Thoracic aorta (tissue), 2 donors: ENCODE data around the gene TNNT3. TPM values are rescaled to one million over a fixed set of nuclear protein-coding genes. Genes with fewer than 3 reads are reported as not detected.
"Not testable (repeated sequence)": the region's sequence is repeated elsewhere in the genome, so short reads cannot be mapped to it uniquely, and the experiment has no call there.

Source experiments
- ATAC-seq: fragments of 150-250 bp; one replicate; pipeline ENCODE4 v1.8.0; 2017; ENCODE audit warnings: low read depth; ENCODE audit not compliant: insufficient number of reproducible peaks, low FRiP score
- DNase-seq: peaks from one replicate; pipeline ENCODE4 v3.0.0-alpha.2; 2020; ENCODE audit warnings: low spot score
- H3K27ac ChIP-seq, 2 donors: fragments of 200-600 bp; sonication (generic); 1 replicate in 1 of 2; 2 replicates in 1 of 2; pipeline ENCODE4 v1.5.1; 2016; ENCODE audit warnings: mild to moderate bottlenecking in 2 of 2, moderate library complexity in 2 of 2
- H3K27me3 ChIP-seq: fragments of 200-600 bp; sonication (generic); replicated peaks from 2 replicates; pipeline ENCODE4 v1.6.0; 2016; ENCODE audit warnings: mild to moderate bottlenecking; ENCODE audit not compliant: insufficient read depth
- H3K36me3 ChIP-seq: fragments of 200-600 bp; sonication (generic); one replicate; pipeline ENCODE4 v1.5.1; 2016
- H3K4me1 ChIP-seq, 2 donors: fragments of 200-600 bp; sonication (generic); 1 replicate in 1 of 2; 2 replicates in 1 of 2; pipeline versions ENCODE4 v1.5.1 to v1.6.0; 2016; ENCODE audit warnings: low read depth in 2 of 2, mild to moderate bottlenecking in 1 of 2; ENCODE audit not compliant: control insufficient read depth in 1 of 2
- H3K4me3 ChIP-seq: fragments of 200-600 bp; sonication (generic); 2 replicates; pipeline ENCODE4 v1.5.1; 2016; ENCODE audit warnings: mild to moderate bottlenecking
- H3K9me3 ChIP-seq: fragments of 200-600 bp; sonication (generic); 2 replicates; pipeline ENCODE4 v1.5.1; 2016
- total RNA-seq, 2 donors: library from RNA; depleted of rRNA; stranded (reverse); fragments of >200 nt; gene quantifications; one replicate each; pipeline versions ENCODE4 v1.1.0 to v1.2.3, GENCODE V29; 2016
- TF ChIP-seq, protein P1 (sequence below): fragments of 200-600 bp; sonication (generic); IDR thresholded peaks from one replicate; pipeline ENCODE4 v1.5.1; 2019; ENCODE audit warnings: antibody characterized with exemption

Gene TNNT3
- total RNA-seq, 2 donors from 2014 or later: 8.3 to 9.7 TPM

DNA sequence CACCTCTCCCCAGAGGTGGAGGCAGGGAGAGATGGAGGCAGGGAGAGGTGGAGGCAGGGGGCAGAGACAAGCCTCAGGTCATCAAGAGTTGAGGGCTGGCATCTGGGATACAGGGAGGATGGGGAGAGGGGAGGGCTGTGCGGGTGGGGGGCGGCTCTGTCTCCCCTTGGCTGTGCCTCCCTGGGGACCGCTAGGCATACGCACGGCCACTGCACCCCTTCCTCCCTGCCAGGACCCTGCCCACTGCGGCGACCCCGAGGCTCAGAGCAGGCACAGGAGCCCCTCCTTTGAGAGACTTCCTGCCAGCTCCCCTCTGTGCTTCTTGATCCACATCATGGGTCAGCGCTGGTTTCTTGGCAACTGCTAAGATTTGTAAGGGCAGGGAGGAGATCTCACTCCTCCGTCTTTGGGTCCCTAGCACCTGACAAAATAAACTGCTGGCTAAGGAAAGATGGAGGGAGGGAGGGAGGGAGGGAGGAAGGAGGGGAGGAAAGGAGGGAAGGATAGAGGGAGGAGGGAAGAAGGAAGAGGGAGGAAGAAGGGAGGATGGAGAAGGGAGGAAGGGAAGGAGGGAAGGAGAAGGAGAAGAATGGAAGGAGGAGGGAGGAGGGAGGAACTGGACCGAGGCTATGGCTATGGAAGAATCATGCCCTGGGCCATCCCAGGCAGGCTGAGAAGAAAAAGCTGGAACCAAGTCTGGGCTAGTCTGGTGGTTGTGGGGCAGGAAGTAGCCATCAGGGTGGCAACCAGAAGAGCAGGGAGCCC lies 46.3 kb upstream of the TNNT3 start:
- no peak for DNase-seq
- no peak for ATAC-seq
- no peak overlapping the region for H3K4me3 ChIP-seq

DNA sequence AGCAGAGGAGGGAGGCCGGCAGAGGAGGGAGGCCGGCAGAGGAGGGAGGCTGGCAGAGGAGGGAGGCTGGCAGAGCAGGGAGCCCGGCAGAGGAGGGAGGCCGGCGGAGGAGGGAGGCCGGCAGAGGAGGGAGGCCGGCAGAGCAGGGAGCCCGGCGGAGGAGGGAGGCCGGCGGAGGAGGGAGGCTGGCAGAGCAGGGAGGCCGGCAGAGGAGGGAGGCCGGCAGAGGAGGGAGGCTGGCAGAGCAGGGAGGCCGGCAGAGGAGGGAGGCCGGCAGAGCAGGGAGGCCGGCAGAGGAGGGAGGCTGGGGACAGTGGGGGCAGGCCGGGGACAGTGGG lies 45.7 kb upstream of the TNNT3 start:
- H3K9me3 ChIP-seq, H3K36me3 ChIP-seq, H3K4me3 ChIP-seq, ATAC-seq, H3K27ac ChIP-seq, DNase-seq, H3K27me3 ChIP-seq: not testable (repeated sequence)
- H3K4me1 ChIP-seq: peaks cover 41 to 64% of the 10 kb centered on the region in 2 donors

More for the DNA sequence above, 46.3 kb upstream of the TNNT3 start:
- Histone ChIP-seq H3K9me3 (no peaks in the 10 kb centered on the region), H3K27ac (no peak overlapping the region), H3K36me3 (no peaks in the 10 kb centered on the region), H3K27me3 (no peaks in the 10 kb centered on the region), H3K4me1 (peaks cover 46 to 69% of the 10 kb centered on the region in 2 donors)
- TF ChIP-seq, protein P1, sequence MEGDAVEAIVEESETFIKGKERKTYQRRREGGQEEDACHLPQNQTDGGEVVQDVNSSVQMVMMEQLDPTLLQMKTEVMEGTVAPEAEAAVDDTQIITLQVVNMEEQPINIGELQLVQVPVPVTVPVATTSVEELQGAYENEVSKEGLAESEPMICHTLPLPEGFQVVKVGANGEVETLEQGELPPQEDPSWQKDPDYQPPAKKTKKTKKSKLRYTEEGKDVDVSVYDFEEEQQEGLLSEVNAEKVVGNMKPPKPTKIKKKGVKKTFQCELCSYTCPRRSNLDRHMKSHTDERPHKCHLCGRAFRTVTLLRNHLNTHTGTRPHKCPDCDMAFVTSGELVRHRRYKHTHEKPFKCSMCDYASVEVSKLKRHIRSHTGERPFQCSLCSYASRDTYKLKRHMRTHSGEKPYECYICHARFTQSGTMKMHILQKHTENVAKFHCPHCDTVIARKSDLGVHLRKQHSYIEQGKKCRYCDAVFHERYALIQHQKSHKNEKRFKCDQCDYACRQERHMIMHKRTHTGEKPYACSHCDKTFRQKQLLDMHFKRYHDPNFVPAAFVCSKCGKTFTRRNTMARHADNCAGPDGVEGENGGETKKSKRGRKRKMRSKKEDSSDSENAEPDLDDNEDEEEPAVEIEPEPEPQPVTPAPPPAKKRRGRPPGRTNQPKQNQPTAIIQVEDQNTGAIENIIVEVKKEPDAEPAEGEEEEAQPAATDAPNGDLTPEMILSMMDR: no peak

DNA sequence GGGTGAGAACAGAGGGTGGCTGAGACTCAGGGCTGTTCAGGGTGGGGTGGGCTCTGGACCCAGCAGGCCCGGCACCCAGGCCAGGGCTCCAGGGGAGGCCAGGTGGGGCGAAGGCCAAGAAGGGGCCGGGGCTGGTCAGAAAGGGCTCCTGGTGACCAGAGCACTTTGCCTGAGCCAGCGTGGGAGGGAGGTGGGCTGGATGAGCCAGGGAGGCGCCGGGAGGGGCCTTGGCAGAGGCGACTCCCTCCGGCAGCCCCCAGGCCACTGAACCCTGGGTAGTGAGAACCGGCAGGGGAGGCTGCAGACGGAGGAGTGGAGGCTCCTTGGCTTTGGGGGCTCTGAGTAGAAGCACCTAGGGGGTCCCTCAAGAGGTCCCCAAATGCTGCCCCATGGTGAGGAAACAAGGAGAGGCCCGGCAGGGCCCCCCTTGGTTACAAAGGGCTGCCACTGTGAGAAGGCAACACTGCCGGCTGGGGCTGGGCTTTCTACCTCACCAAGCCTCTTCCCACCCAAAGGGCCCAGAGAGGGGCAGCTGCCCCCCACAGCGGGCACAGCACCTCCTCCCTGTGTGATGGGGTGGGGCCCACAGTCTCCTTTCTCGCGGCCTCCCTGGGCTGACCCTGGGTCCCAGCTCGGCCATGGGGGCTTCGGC lies 44.9 kb upstream of the TNNT3 start:
- ATAC-seq, H3K9me3 ChIP-seq, H3K4me3 ChIP-seq, H3K36me3 ChIP-seq, DNase-seq, H3K27me3 ChIP-seq, H3K27ac ChIP-seq: not testable (repeated sequence)
- H3K4me1 ChIP-seq: peaks cover 35 to 56% of the 10 kb centered on the region in 2 donors

DNA sequence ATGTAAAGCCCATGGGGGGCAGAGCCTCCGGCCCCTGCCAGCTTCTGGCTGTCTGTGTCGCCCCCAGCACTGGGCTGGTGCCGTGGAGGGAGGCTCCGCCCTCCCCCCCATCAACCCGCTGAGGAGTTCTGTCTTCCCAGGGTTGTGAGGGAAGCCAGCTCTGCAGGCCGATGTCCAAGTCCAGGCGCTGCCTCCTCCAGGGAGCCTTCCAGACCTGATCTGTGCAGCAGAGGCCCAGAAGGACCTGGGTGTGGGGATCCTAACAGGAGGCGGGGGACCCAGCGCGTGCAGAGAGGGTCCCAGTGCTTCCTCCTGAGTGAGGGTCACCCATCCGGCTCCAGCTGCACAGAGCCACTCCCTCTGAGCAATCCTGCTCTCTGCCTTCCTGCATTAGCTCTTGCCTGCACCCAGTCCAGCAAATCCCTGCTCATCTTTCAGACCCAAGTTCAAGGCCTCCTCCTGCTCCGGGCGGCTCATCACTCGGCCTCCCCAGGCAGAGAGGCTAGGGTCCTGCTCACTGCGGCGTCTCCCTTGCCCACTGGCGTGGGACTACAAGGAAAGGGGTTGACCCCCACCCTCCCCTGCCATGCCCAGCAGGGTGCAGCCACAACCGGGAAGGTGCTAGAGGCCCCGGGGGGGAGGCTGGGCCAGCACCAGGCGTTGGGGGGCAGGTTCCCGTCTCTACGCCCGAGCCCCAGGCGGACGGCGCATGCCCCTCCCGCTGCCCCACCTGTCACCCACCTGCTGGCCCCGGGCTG lies 44.2 kb upstream of the TNNT3 start:
- TF ChIP-seq, protein P1: no peak
- H3K4me1 ChIP-seq: peaks cover 29 to 55% of the 10 kb centered on the region in 2 donors
- no peaks in the 10 kb centered on the region for H3K27me3 ChIP-seq
- H3K4me3 ChIP-seq: no peak overlapping the region
- H3K27ac ChIP-seq: peak overlapping the region in 1 of 2 donors; percentile 46
- no peaks in the 10 kb centered on the region for H3K36me3 ChIP-seq
- ATAC-seq (no peak), DNase-seq (no peak)
- H3K9me3 ChIP-seq: no peaks in the 10 kb centered on the region

DNA sequence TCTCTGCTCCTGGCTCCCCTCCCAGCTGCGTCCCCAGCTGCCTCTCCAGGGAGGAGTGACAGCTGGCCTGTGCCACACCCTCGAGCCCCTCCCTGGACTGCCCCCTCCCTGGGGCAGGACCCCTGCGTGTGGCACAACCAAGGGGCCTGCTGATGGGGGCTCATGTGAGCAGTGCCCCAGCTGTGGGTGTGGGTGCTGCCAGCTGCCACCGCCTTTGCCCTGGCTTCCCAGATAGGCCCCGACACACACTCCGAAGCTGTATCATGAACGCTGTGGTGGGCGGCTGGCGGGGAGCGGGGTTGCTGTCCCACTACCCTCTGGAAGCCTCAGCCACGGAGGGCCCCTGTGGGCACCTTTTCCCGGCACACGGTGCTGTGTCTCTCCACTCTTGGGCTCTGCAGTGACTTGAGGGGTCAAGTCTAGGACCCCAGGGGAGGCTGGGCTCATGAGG lies 43.6 kb upstream of the TNNT3 start:
- H3K4me3 ChIP-seq, H3K9me3 ChIP-seq, DNase-seq, H3K36me3 ChIP-seq, ATAC-seq, H3K27me3 ChIP-seq: not testable (repeated sequence)
- Histone ChIP-seq H3K27ac (peak overlapping the region in 1 of 2 donors; percentile 46), H3K4me1 (peaks cover 28 to 55% of the 10 kb centered on the region in 2 donors)

DNA sequence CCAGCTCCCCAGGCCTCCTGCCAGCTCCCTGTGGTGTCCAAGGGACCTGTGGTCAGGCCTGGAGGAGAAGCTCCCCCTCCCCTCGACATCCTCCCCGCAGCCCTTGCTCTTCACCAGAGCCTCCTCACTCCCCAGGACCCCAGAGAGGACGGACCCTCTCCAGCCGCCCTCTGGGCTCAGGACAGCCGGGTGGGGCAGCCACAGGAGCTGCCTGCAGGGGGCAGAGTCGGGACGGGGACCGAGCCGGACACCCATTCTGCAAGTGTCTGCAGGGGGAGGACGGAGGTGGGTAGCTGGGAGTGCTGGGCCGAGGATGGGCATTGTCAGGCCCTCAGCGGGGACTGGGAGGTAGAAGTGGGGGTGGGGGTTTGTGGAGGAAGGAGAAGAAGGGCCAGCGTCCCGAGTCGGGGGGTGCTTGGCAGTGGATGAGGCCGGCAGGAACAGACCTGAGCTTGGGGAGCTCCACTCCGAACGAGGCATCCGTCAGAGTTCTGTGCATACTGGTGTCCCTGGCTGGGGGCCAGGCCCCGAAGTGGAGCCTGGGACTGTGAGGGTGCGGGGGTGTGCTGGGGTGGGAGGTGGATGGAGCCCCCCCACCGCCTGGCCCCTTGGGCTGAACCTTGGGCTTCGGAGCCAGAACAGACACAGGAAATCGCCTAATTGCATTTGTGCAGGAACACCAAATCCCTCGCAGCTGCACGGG lies 43.0 kb upstream of the TNNT3 start:
- ATAC-seq (no peak), DNase-seq (no peak)
- Histone ChIP-seq H3K27ac (peak overlapping the region in 1 of 2 donors; percentile 46), H3K36me3 (no peaks in the 10 kb centered on the region), H3K4me1 (peaks cover 21 to 55% of the 10 kb centered on the region in 2 donors), H3K27me3 (no peaks in the 10 kb centered on the region), H3K9me3 (no peaks in the 10 kb centered on the region), H3K4me3 (no peak overlapping the region)
- TF ChIP-seq, protein P1: peak; percentile 31
